Panc1 (cell line): ENCODE results near the gene MYO16.

Experiments
- POLR2AphosphoS5 ChIP-seq: IDR thresholded peaks from 2 replicates; pipeline ENCODE4 v1.6.1; 2012; ENCODE audit warnings: mild to moderate bottlenecking, low read depth, low read length, moderate library complexity
- SIN3A ChIP-seq: IDR thresholded peaks from 2 replicates; pipeline ENCODE4 v1.6.1; 2012; ENCODE audit warnings: low read depth, mild to moderate bottlenecking, low read length, moderate library complexity, borderline replicate concordance; ENCODE audit not compliant: insufficient read depth
- TF ChIP-seq, protein P1 (sequence below): fragments of 450-650 bp; IDR thresholded peaks from 2 replicates; pipeline ENCODE4 v1.5.1; 2017; ENCODE audit warnings: mild to moderate bottlenecking
- TF ChIP-seq, protein P2 (sequence below), 2 experiments: IDR thresholded peaks; 2 replicates each; pipeline ENCODE4 v1.6.1; 2011 to 2012; ENCODE audit warnings: low read depth in 2 of 2, control low read depth in 1 of 2, low read length in 1 of 2, mild to moderate bottlenecking in 1 of 2, moderate library complexity in 1 of 2; ENCODE audit not compliant: insufficient read depth in 1 of 2

DNA sequence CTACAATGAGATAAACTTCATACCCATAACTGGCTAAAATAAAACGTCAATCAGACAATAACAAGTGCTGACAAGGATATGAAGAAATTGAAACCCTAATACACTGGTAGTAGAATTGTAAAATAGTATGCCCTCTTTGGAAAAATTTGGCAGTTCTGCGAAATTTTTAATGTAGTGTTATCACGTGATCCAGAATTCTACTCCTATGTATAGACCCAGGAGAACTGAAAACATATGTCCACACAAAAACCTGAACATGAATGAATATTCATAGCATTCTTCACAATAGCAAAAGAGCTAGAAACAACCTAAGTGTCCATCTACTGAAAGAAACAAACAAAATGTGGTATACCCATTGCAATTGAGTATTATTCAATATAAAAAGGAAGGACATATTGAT lies 14.2 kb upstream of the MYO16 start:
- TF ChIP-seq, protein P1, sequence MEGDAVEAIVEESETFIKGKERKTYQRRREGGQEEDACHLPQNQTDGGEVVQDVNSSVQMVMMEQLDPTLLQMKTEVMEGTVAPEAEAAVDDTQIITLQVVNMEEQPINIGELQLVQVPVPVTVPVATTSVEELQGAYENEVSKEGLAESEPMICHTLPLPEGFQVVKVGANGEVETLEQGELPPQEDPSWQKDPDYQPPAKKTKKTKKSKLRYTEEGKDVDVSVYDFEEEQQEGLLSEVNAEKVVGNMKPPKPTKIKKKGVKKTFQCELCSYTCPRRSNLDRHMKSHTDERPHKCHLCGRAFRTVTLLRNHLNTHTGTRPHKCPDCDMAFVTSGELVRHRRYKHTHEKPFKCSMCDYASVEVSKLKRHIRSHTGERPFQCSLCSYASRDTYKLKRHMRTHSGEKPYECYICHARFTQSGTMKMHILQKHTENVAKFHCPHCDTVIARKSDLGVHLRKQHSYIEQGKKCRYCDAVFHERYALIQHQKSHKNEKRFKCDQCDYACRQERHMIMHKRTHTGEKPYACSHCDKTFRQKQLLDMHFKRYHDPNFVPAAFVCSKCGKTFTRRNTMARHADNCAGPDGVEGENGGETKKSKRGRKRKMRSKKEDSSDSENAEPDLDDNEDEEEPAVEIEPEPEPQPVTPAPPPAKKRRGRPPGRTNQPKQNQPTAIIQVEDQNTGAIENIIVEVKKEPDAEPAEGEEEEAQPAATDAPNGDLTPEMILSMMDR: no peak
- TF ChIP-seq SIN3A: no peak
- TF ChIP-seq, protein P2, sequence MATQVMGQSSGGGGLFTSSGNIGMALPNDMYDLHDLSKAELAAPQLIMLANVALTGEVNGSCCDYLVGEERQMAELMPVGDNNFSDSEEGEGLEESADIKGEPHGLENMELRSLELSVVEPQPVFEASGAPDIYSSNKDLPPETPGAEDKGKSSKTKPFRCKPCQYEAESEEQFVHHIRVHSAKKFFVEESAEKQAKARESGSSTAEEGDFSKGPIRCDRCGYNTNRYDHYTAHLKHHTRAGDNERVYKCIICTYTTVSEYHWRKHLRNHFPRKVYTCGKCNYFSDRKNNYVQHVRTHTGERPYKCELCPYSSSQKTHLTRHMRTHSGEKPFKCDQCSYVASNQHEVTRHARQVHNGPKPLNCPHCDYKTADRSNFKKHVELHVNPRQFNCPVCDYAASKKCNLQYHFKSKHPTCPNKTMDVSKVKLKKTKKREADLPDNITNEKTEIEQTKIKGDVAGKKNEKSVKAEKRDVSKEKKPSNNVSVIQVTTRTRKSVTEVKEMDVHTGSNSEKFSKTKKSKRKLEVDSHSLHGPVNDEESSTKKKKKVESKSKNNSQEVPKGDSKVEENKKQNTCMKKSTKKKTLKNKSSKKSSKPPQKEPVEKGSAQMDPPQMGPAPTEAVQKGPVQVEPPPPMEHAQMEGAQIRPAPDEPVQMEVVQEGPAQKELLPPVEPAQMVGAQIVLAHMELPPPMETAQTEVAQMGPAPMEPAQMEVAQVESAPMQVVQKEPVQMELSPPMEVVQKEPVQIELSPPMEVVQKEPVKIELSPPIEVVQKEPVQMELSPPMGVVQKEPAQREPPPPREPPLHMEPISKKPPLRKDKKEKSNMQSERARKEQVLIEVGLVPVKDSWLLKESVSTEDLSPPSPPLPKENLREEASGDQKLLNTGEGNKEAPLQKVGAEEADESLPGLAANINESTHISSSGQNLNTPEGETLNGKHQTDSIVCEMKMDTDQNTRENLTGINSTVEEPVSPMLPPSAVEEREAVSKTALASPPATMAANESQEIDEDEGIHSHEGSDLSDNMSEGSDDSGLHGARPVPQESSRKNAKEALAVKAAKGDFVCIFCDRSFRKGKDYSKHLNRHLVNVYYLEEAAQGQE (IDR thresholded peaks at IDR 0.05; ENCODE audit: insufficient read depth in 1 of 2, low read depth in 2 of 2, low read length in 1 of 2): no peak
- no peak for TF ChIP-seq POLR2AphosphoS5
